SK-N-SH (cell line): ENCODE data around the gene UTP18.

Experiments used
- EP300 ChIP-seq, 2 experiments: IDR thresholded peaks; 2 replicates each; pipeline versions ENCODE4 v1.4.0 to v1.6.1; 2012; ENCODE audit warnings: borderline replicate concordance in 1 of 2, low read depth in 1 of 2, low read length in 1 of 2
- EZH2phosphoT487 ChIP-seq: fragments of 200-600 bp; sonication (generic); IDR thresholded peaks from 2 replicates; pipeline ENCODE4 v1.6.1; 2017; ENCODE audit warnings: low read depth, mixed run types, mild to moderate bottlenecking, antibody characterized with exemption, moderate library complexity, borderline replicate concordance
- POLR2AphosphoS5 ChIP-seq: IDR thresholded peaks from 2 replicates; pipeline ENCODE4 v1.6.1; 2012; ENCODE audit warnings: low read depth, low read length
- RAD21 ChIP-seq: IDR thresholded peaks from 2 replicates; pipeline ENCODE4 v1.6.1; 2012; ENCODE audit warnings: mild to moderate bottlenecking, low read length
- RXRA ChIP-seq: IDR thresholded peaks from 2 replicates; pipeline ENCODE4 v1.4.0; 2012; ENCODE audit warnings: low read depth, mild to moderate bottlenecking, borderline replicate concordance
- SMC3 ChIP-seq: IDR thresholded peaks from 2 replicates; pipeline ENCODE4 v1.6.1; 2012; ENCODE audit warnings: low read depth, low read length, improper control_type of control experiment
- TF ChIP-seq, protein P1 (sequence below): fragments of 200-600 bp; sonication (generic); IDR thresholded peaks from 2 replicates; pipeline ENCODE4 v1.6.1; 2017; ENCODE audit warnings: antibody characterized with exemption, mild to moderate bottlenecking, moderate library complexity
- TF ChIP-seq, protein P2 (sequence below): IDR thresholded peaks from 2 replicates; pipeline ENCODE4 v1.6.1; 2012; ENCODE audit warnings: mild to moderate bottlenecking, low read depth, low read length, moderate library complexity

DNA sequence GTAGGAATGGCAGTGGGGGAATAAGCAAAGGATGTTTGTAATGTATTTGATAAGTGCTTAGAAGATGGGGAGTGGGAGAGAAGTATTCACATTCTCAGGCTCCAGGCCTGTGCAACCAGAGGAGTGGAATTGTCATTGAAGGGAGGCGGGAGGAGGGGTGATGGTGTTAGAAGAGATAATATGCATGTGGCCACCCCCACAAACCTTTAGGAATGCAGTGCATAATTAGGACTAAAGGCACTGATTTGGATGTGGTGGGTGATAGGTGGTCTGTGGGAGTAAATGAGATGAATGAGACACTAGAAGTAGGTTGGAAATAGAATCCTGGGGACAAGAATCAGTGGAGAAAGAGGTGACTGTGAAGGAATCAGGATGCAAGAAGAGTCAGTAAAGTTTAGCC lies 27.1 kb downstream of the UTP18 start:
- TF ChIP-seq, protein P1, sequence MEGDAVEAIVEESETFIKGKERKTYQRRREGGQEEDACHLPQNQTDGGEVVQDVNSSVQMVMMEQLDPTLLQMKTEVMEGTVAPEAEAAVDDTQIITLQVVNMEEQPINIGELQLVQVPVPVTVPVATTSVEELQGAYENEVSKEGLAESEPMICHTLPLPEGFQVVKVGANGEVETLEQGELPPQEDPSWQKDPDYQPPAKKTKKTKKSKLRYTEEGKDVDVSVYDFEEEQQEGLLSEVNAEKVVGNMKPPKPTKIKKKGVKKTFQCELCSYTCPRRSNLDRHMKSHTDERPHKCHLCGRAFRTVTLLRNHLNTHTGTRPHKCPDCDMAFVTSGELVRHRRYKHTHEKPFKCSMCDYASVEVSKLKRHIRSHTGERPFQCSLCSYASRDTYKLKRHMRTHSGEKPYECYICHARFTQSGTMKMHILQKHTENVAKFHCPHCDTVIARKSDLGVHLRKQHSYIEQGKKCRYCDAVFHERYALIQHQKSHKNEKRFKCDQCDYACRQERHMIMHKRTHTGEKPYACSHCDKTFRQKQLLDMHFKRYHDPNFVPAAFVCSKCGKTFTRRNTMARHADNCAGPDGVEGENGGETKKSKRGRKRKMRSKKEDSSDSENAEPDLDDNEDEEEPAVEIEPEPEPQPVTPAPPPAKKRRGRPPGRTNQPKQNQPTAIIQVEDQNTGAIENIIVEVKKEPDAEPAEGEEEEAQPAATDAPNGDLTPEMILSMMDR: no peak
- TF ChIP-seq SMC3 (no peak), EZH2phosphoT487 (no peak), RAD21 (no peak), EP300 (IDR thresholded peaks at IDR 0.05; ENCODE audit: borderline replicate concordance in 1 of 2, low read depth in 1 of 2, low read length in 1 of 2) (no peak), RXRA (no peak), POLR2AphosphoS5 (no peak)
- TF ChIP-seq, protein P2, sequence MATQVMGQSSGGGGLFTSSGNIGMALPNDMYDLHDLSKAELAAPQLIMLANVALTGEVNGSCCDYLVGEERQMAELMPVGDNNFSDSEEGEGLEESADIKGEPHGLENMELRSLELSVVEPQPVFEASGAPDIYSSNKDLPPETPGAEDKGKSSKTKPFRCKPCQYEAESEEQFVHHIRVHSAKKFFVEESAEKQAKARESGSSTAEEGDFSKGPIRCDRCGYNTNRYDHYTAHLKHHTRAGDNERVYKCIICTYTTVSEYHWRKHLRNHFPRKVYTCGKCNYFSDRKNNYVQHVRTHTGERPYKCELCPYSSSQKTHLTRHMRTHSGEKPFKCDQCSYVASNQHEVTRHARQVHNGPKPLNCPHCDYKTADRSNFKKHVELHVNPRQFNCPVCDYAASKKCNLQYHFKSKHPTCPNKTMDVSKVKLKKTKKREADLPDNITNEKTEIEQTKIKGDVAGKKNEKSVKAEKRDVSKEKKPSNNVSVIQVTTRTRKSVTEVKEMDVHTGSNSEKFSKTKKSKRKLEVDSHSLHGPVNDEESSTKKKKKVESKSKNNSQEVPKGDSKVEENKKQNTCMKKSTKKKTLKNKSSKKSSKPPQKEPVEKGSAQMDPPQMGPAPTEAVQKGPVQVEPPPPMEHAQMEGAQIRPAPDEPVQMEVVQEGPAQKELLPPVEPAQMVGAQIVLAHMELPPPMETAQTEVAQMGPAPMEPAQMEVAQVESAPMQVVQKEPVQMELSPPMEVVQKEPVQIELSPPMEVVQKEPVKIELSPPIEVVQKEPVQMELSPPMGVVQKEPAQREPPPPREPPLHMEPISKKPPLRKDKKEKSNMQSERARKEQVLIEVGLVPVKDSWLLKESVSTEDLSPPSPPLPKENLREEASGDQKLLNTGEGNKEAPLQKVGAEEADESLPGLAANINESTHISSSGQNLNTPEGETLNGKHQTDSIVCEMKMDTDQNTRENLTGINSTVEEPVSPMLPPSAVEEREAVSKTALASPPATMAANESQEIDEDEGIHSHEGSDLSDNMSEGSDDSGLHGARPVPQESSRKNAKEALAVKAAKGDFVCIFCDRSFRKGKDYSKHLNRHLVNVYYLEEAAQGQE: no peak
